ENCODE results near the gene PDIK1L. TPM values are rescaled to one million over a fixed set of nuclear protein-coding genes. Genes with fewer than 3 reads are reported as not detected.

The PDIK1L gene
- total and polyA plus RNA-seq, 4 donors, result 3.2 to 9.2 (median 4.8) TPM

GRCh38 chr1:26124418-26125331 is 13.1 kb downstream of the PDIK1L start (continued):
- TF ChIP-seq TAF1 (conservative IDR thresholded peaks at IDR 0.05), result no peak
- TF ChIP-seq FOXA1 (IDR thresholded peaks at IDR 0.05), result no peak
- TF ChIP-seq GABPA (IDR thresholded peaks at IDR 0.05 in 1 of 2, conservative IDR thresholded peaks at IDR 0.05 in 1 of 2), result no peak
- no peak for TF ChIP-seq MAX (IDR thresholded peaks at IDR 0.05)
- no peak for TF ChIP-seq ATF3 (IDR thresholded peaks at IDR 0.05)
- no peak for TF ChIP-seq YY1 (IDR thresholded peaks at IDR 0.05)
- no peak for TF ChIP-seq HNF4A (conservative IDR thresholded peaks at IDR 0.05)
- no peak for TF ChIP-seq NR2F2 (IDR thresholded peaks at IDR 0.05)
- no peak for TF ChIP-seq EGR1 (IDR thresholded peaks at IDR 0.05; ENCODE audit: low read depth in 2 of 2)

GRCh38 chr1:26125382-26125781 is 13.8 kb downstream of the PDIK1L start:
- Histone ChIP-seq H3K27me3 (ENCODE audit: control insufficient read depth in 4 of 4, insufficient read depth in 4 of 4, low read length in 3 of 4) (no peaks in the 10 kb centered on the region), H3K4me3 (ENCODE audit: low read depth in 1 of 3, low read length in 3 of 3) (no peak overlapping the region), H3K4me1 (ENCODE audit: control insufficient read depth in 4 of 4, insufficient read depth in 4 of 4, low read length in 3 of 4) (peaks cover 7 to 19% (median 17%) of the 10 kb centered on the region in 4 donors), H3K36me3 (ENCODE audit: control insufficient read depth in 4 of 4, insufficient read depth in 3 of 4, low read depth in 1 of 4, low read length in 3 of 4) (peaks cover 0 to 6% (median 0%) of the 10 kb centered on the region in 4 donors), H3K27ac (ENCODE audit: low read depth in 1 of 2, low read length in 2 of 2) (peak overlapping the region in 1 of 2 donors; percentile 33), H3K9me3 (ENCODE audit: control insufficient read depth in 4 of 4, low read length in 3 of 4) (no peaks in the 10 kb centered on the region), H3K9ac (ENCODE audit: low read depth in 1 of 2, low read length in 2 of 2) (no peak overlapping the region)
- DNase-seq (ENCODE audit: low spot score), result no peak
- no peak for TF ChIP-seq FOXA2 (IDR thresholded peaks at IDR 0.05)
- TF ChIP-seq TAF1 (conservative IDR thresholded peaks at IDR 0.05), result no peak
- no peak for TF ChIP-seq SP1 (IDR thresholded peaks at IDR 0.05)
- TF ChIP-seq MAX (IDR thresholded peaks at IDR 0.05), result no peak
- TF ChIP-seq FOXA1 (IDR thresholded peaks at IDR 0.05), result no peak
- no peak for TF ChIP-seq HNF4A (conservative IDR thresholded peaks at IDR 0.05)
- TF ChIP-seq JUND (IDR thresholded peaks at IDR 0.05), result no peak
- no peak for TF ChIP-seq RXRA (IDR thresholded peaks at IDR 0.05)
- no peak for TF ChIP-seq HNF4G (IDR thresholded peaks at IDR 0.05)
- TF ChIP-seq GABPA (IDR thresholded peaks at IDR 0.05 in 1 of 2, conservative IDR thresholded peaks at IDR 0.05 in 1 of 2), result no peak
- no peak for TF ChIP-seq NR2F2 (IDR thresholded peaks at IDR 0.05)
- no peak for TF ChIP-seq ZBTB33 (IDR thresholded peaks at IDR 0.05)
- no peak for TF ChIP-seq CTCF (IDR thresholded peaks at IDR 0.05; ENCODE audit: low read depth, low read length, missing input control)
- no peak for TF ChIP-seq ATF3 (IDR thresholded peaks at IDR 0.05)

All from liver (tissue), 9 donors.